ENCODE measurements around the gene GPR183.
A peak's percentile ranks its signal among the peaks of the same experiment; 100 is the strongest.

GPR183 gene

DNA sequence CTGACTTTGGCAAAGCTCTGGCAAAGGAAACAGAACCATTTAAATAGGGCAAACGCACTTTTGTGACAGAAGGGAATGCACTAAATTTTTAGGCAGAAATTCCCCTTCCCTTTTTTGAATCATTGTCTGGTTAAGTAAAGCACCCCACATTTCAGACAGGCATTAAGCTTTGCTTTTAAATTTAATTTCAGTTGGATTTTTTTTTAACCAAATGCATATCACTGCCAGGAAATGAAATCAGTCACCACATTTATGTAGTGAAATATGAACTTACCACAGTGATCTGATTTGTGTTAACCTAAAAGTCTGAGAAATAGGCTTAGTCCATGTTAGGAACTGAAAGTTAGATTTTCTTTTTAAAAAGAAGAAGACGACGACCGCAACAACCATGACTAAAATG is 10.8 kb downstream of the GPR183 start:
- DNase-seq, result no peak

DNA sequence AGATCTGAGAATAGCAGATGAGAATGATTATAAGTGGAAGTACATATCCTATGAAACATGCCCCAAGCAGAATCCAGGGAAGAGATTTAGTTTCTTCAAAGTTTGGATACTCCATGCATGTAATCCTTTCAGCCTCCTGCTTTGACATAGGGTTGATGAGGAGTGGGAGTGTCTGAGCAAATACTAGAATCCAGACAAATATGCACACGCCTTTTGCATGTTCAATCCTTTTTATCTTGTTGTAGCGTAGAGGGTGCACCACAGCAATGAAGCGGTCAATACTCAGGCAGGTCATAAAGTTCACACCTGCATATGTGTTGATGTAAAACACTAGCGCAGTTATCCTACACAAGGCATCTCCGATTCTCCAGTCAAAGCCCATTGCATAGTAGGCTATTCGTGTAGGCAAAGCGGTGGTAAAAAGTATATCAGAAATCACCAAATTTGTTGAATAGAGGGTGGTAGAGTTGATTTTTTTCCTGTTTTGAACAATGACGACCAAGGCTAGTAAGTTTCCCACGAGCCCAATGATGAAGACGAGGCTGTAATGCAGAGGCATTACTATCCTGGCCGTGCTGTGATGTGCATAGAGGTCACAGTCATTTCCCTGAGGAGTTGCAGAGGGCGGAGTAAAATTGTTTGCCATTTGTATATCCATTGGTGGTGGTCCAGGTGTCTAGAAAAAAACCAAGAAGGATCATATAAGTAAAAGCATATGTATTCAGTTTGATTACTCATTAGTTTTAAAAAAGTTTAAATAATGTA is 11.5 kb downstream of the GPR183 start:
- DNase-seq, result no peak

- no peak for DNase-seq
Observed at GRCh38 chr13:99294958-99295357, 12.2 kb downstream of the GPR183 start.

DNA sequence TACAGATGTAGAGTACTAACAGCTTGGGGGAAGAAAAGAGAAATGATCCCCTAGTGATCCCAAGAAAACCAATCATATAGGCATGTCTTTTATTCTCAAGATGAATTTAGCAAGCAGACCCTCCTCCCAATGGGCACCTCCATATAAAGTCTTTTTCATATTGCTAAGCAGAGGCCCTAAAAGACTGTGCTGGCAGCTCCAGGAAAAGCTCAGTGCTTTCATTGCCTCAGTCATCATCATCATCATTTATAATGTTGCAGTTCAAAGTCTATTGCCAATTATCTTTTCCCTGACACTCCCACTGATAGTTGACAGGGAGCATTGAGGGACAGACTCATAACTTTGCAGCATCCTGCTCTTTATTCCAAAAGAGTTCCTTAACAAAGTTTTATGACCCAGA is 13.0 kb downstream of the GPR183 start:
- DNase-seq, result no peak

DNA sequence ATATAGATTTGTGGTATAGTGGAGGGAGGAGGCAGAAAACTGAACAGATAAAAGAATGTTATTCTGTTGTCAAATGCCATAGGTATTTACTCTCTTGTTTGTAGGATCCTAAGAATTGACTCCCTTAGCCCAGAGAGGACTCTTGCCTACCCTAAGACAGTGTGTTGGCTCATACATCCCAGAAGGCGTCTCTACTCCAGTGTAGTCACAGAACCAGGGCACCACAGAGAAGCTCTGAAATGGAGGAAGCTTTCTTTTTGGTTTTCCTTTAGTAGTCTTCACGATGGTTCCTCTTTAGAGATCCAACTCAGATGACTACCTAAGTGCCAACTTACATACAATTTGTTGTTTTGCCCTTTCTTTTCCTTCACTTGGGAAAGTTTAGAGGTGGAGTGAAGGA is 14.0 kb downstream of the GPR183 start:
- no peak for DNase-seq

- no peak for DNase-seq
Observed at GRCh38 chr13:99290894-99291293, 16.3 kb downstream of the GPR183 start.

DNA sequence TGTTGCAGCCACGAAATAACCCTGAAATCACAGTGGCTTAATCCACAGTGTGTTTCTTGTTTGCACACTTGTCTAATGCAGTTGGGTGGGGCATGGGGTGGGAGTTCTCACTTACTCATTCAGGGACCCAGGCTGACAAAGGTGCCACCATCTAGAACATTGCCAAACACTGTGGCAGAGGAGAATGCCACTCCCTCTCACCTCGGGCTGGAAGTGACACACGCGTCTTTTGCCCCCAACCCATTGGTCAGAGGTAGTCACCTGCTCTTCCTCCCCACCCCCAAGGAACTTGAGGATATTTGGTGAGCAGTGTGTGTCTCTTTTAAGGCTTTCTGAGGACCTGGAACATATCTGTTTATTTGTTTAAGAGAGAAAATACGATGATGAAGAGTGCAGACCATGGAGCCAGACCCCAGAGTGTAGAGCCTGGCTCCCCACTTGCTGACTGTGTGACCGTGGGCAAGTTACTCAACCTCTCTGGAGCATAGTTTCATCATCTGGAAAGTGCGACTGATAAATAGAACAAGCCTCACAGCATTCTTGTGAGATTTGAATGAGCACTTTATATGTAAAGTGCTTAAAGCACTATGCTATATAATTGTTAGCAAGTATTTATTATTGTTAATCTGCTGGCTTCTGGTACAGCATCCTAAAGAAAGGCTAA is 17.4 kb downstream of the GPR183 start:
- DNase-seq, result no peak

DNA sequence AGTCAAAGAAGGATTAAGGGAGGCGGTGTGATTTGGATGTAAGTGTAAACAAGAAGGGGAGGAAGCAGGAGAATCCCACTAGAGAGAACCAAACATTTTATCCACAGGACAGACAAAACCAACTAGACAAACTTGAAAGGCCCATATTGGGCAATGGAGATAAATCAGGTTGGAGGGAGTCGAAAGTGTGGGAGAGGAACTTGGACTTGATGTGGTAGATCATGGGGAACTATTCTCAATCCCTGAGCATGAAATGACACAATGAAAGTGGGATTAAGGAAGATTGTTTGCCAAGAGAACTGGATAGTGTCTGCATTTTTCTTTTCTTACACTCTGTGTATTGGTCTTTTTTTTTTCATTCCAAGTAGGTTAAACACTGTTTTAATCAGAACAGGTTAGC is 17.9 kb downstream of the GPR183 start:
- no peak for DNase-seq

DNA sequence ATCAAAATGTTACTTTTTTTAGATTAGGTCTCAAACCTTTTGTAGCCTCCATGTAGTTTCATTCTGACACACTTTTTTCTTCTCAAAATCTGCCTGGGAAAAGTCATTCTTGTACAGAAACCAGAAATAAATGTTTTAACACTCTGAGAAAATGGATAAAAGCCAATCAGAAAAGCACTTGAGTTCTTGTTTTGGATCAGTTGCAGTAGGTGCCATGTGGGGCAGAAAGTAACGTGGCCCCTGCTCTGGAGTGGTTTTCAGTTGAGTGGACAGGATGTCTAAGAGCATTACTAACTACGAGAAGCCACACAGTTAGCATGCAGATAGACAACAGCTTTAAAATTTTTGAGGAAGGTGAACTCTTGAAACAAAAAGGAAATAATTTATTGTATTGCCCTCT is 19.1 kb downstream of the GPR183 start:
- DNase-seq, result no peak

DNA sequence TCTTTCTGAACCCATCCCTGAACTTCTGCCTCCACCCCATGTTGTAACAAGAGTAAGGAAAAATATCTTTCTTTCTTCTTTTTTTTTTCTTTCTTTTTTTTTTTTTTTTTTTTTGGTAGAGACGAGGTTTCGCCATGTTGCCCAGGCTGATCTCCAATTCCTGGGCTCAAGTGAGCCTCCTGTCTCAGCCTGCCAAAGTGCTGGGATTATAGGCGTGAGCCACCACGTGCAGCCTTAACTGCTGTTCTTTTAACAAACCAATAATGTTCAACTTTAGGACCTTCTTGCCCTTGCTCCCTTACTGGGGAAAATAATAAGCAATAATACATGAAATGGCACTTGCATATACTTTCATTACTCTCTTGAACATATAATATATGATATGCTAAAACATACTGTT is 19.6 kb downstream of the GPR183 start:
- DNase-seq, result no peak

DNA sequence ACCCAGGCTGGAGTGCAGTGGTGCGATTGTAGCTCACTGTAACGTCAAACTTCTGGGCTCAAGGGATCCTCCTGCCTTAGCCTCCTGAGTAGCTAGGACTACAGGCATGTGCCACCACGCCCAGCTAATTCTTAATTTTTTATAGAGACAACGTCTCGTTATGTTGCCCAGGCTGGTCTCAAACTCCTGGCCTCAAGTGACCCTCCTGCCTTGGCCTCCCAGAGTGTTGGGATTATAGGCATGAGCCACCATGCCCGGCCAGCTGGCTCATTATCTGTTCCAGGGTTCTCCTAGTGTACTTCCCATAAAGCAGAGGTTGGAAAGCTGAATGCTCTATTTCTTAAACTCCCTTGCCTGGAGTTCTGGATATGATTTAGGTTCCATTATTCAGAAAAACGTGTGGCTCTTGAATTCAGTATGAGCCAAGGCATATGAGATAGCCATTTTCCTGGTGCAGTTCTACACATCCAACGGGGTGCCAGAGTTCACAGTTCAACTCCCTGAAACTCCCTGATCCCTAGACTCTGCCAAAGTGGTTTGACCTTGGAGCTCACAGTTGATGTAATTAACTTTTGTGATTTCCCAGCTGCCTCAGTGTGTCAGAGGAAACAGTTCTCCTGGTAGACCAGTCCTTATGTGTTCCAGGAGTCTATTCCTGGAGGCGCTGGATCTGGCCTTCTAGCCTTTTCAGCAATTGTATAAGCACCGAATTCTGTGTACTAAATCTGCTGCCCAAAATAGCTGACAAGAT is 21.6 kb downstream of the GPR183 start:
- DNase-seq, result no peak

DNA sequence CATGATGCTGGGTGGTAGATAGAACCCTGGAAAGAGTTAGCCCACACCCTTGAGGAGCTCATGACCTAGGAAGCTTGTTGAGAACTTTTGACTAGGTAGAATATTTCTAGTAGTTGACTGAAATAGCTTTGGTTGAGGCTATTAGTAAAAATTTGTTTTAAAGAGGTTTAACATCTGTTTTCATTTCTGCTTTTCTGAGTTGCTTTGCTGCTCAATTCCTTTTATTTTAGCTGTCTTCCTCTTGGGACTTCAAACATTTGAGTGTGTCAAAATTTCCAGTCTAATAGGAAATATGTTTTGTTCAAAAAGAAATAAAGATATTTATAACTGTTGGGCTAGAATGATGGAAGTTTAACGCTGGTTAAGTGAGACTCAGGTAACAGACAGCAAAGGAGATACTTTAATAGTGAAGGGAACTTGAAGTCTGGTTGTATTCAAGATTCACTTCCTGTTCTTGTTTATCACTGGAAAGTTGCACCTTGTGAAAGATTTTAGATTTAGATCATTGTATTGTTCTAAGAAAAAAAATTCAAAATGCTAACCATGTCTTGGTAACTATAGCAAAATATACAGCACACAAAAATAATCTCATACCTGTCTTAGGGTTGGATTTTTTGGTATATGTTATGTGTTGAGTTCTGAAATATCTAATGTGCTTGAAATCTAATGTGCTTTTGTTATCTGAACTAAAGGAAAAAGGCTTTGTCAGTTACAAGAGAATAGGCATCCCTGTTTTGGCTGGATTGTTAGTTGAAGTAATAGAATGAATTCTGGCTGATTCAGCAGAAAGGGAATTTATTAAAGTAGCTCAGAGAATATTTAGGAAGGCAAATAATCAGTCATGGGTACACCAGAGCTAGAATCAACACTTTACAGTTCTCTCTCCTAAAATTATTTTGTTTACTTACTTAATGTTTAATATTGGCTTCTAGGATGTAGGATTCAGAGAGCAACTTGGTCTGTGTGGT is 24.7 kb downstream of the GPR183 start:
- no peak for DNase-seq

GRCh38 chr13:99281811-99282263 is 25.4 kb downstream of the GPR183 start:
- peak in 1 of 56 donors; percentile 10 for DNase-seq

GRCh38 chr13:99280166-99280565 is 27.0 kb downstream of the GPR183 start:
- peak in 4 of 56 donors; percentile 5 to 53 (median 34) for DNase-seq

DNA sequence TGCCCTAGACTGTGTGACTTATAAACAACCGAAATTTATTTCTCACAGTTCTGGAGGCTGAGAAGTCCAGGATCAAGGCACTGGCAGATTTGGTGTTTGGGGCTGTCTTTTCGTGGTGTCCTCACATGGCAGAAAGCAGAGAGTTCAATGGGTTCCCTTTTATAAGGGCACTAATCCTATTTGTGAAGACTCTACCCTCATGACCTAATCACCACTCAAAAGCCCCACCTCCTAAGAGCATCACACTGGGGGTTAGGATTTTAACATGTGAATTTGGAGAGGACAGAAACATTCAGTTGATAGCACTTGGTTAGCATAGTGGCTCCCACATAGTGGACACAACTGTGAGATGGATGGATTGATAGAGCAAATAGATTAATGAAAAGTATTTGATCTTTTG is 27.6 kb downstream of the GPR183 start:
- DNase-seq, result no peak

GRCh38 chr13:99278843-99279242 is 28.4 kb downstream of the GPR183 start:
- DNase-seq, result no peak

GRCh38 chr13:99278200-99278599 is 29.0 kb downstream of the GPR183 start:
- no peak for DNase-seq

- DNase-seq, result peak in 2 of 56 donors; percentile 15 to 23
Observed at GRCh38 chr13:99277629-99278028, 29.6 kb downstream of the GPR183 start.

GRCh38 chr13:99276706-99277105 is 30.5 kb downstream of the GPR183 start:
- no peak for DNase-seq

- DNase-seq, result no peak
Observed at GRCh38 chr13:99275093-99275469, 32.1 kb downstream of the GPR183 start.

DNA sequence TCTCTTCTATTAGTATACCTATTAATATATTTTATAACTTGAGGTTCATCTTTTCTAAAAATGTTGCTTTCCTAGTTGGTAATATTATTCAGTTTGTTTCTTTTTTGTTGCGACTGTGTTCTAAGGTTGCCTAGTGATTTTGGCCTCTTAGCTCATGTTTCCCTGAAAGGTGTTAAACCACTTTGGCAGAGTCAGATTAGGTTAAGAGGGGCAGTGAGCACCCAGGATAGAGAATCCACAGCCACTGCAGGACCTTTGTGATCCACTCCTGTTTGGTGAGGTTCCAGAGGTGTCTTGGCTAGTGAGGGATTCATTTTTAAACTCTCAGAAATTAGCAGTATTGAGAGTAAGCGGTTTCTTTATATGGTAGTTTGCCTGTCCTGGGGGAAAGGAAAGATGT is 34.1 kb downstream of the GPR183 start:
- no peak for DNase-seq

All from nucleus accumbens (tissue), 56 donors.